ENCODE data around the gene PRAF2.

DNA sequence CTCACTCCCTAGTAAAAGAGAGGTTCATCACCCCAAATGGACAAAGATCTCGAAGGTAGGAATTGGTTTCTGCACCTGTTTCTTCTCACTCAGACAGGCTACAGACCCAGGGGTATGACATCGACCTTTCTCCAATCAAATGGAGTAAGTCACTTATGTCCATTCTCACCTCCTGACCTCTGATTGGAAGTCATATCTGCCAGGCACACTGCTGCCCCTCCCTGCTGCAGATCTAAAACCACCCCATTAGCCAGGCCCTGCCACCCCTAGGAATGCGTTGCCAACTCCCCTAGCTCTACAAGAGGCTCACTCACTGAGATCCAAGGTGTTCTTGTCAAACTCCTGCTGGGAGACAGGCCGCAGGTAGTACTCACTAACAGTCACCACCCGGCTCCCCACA lies 42.9 kb upstream of the PRAF2 start:
- TF ChIP-seq EP300 (IDR thresholded peaks at IDR 0.05) (no peak), POLR2A (IDR thresholded peaks at IDR 0.05) (no peak)
- TF ChIP-seq, protein P1, sequence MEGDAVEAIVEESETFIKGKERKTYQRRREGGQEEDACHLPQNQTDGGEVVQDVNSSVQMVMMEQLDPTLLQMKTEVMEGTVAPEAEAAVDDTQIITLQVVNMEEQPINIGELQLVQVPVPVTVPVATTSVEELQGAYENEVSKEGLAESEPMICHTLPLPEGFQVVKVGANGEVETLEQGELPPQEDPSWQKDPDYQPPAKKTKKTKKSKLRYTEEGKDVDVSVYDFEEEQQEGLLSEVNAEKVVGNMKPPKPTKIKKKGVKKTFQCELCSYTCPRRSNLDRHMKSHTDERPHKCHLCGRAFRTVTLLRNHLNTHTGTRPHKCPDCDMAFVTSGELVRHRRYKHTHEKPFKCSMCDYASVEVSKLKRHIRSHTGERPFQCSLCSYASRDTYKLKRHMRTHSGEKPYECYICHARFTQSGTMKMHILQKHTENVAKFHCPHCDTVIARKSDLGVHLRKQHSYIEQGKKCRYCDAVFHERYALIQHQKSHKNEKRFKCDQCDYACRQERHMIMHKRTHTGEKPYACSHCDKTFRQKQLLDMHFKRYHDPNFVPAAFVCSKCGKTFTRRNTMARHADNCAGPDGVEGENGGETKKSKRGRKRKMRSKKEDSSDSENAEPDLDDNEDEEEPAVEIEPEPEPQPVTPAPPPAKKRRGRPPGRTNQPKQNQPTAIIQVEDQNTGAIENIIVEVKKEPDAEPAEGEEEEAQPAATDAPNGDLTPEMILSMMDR (IDR thresholded peaks at IDR 0.05) = no peak

Data from ovary (tissue), 3 donors.